ENCODE results near the gene TEAD4.
"Not testable (repeated sequence)": the region's sequence is repeated elsewhere in the genome, so short reads cannot be mapped to it uniquely, and the experiment has no call there.

The TEAD4 gene

GRCh38 chr12:3054374-3054773 lies 95.2 kb downstream of the TEAD4 start:
- no peak for DNase-seq

DNA sequence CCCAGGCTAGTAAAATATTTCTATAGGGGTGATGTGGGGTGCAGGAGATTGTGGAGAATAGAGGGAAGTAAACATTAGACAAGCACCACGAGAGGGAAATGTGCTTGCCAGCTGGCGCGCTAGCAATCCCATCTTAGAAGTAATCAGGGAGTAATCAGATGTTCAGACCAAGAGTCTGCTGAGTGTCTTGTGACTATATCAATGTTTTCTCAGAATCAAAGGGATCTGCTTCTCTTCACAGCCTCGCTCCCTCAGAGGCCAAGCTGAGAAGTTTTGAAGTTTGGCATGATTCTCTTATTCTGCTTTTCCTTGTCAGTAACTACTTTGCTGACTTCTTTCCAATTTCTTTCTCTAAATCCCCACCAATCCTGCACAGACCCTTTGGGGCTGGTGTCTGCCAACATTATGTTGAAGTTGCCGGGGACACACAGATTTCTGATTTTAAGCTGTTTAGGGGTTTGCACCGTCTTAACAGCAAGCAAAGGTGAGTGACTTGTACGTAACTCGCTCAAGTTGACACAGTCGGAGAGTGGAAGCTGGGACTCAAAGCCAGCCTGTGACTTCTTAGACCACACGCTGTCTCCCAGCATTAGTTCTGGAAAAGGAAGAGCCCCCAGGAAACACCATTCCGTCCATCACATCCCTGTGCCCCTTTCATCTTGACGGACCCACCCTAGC lies 96.0 kb downstream of the TEAD4 start:
- no peak for DNase-seq

DNA sequence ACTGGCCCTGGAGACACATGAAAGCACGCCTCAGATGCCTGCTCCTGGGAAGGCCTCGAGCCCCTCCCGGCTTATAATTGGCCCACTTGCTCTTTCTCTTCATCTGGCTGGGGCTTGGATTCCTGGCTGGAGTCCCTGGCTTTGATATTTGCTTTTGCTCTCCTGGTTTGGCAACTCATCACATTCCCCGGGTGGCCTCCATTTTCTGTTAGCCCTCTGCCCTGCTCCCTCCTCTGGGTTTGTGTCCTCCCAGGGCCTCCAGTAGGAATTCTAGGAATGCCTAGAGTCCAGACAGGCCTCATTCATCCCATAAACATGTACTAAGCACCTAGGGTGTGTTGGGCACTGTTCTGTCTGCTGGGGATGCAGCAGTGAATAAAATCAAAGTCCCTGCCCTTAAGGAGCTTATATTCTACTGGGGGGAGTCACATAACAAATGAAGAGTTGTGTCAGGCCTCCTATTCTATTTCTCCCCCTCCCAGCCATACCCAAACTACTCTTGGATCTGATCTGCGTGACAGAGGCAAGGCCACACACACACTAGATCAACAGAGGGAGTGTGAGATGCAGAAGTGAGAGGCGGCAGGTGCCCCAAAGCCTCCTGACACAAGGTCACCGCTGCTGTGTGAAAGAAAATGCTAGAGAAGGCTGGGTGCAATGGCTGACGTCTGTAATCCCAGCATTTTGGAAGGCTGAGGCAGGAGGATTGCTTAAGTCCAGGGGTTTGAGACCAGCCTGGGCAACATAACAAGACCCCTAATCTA lies 96.7 kb downstream of the TEAD4 start:
- DNase-seq = no peak

DNA sequence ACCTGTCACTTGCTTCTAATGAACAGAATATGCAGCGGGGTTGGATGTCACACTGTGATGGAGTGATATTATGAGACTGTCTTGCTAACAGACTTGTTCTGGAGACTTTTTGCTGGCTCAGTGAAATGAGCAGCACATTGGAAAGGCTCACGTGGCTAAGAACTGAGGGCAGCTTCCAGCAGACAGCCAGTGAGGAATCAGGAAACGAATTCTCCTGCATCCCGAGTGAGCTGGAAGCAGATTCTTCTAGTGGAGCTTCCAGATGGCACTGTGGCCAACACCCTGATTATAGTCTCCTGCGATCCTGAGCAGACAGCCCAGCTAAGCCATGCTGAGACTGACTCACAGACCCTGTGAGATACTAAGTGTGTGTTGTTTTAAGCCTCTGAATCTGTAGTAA lies 101.9 kb downstream of the TEAD4 start:
- DNase-seq = no peak

- no peak for DNase-seq
These were observed 102.5 kb downstream of the TEAD4 start for GRCh38 chr12:3061501-3062215.

- no peak for DNase-seq
These were observed 106.1 kb downstream of the TEAD4 start for GRCh38 chr12:3065300-3065699.

- not testable (repeated sequence) for DNase-seq
These were observed 106.6 kb downstream of the TEAD4 start for GRCh38 chr12:3065846-3066245.

- DNase-seq = no peak
These were observed 110.5 kb downstream of the TEAD4 start for GRCh38 chr12:3069714-3070113.

DNA sequence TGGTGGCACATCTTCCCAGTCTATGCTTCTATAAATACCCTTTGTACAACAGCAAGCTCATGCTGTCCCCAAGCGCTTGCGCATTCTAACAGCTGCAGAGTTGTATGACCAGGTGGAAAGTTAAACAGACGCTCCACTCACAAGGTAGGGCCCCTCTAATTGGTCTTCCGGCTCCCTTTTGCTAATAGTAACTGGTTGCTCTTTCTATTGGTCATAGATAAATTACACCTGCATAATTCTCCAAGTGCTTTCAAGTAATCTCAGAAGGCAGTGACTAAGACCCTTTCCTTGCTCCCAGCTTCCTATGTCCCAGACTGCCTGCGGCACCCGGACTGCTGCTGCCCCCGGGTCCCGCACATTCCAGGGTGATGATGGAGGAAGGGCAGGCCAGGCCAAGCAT lies 111.9 kb downstream of the TEAD4 start:
- no peak for DNase-seq

GRCh38 chr12:3071710-3072109 lies 112.5 kb downstream of the TEAD4 start:
- no peak for DNase-seq

- peak; percentile 75 for DNase-seq
These were observed 114.4 kb downstream of the TEAD4 start for GRCh38 chr12:3073438-3074250.

GRCh38 chr12:3075315-3075714 lies 116.1 kb downstream of the TEAD4 start:
- no peak for DNase-seq

- DNase-seq = peak; percentile 39
These were observed 117.8 kb downstream of the TEAD4 start, which contains the start of gene TSPAN9 for GRCh38 chr12:3076730-3077571. Gene TSPAN9, plus strand, starts transcription at chr12:3077379. Its CDS starts 123,815 bp downstream, at chr12:3201194.

GRCh38 chr12:3077572-3078081 lies 118.4 kb downstream of the TEAD4 start:
- no peak for DNase-seq

GRCh38 chr12:3078086-3078820 lies 119.1 kb downstream of the TEAD4 start:
- no peak for DNase-seq

DNA sequence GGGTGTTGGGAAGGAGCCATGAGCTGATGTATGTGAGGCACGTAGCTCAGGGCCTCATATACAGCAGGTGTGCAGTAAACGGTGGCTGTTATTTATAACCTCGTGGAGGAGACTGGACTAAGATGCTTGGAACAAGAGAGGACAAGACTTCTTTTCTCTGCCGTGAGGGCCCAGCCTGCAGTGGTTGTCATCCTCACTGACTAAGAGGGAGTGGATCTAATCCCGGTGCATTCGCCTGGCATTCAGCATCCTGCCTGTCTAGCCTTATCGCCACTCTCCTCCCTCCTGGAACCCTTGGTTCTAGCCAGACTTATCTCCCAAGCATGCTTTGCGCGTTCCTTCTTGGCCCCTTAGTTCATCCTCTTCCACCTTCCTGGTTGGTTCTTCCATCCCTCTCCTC lies 121.9 kb downstream of the TEAD4 start:
- no peak for DNase-seq

- no peak for DNase-seq
These were observed 122.7 kb downstream of the TEAD4 start for GRCh38 chr12:3081886-3082285.

DNA sequence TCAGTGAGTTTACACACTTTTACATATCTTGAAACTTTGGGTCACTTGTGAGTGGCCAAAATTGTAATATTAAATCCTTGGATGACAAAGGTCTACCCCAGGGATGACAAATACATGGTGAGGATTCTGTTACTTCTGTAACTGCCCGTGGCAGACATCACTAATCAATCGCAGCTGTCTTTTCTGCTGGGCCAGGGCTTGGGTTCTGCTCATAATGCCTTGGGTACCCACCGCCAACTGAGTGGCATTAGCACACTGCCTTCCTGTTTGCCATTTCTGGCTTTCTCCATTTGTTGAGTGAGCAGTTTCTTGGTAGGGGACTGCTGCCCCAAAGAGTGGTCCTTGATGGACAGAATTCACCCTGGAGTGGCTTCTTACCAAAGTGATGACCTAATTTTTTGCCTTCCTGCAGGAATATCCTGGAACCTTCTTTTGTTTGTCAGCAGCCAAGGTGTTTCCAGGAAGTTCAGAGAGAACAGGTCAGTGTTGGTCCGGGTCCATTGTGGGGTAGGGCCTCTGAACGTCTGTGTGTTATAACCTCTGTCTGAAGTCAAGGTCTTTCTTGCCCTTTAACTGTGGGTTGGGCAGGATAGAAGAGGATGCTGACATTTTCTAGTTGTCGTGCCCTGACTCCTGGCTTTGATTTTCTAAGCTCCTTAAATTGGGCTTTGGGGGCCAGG lies 124.2 kb downstream of the TEAD4 start:
- no peak for DNase-seq

- no peak for DNase-seq
These were observed 124.7 kb downstream of the TEAD4 start for GRCh38 chr12:3083921-3084347.

- no peak for DNase-seq
These were observed 125.5 kb downstream of the TEAD4 start for GRCh38 chr12:3084742-3085141.
